Activated effector memory CD4-positive, alpha-beta T cell treated with anti-CD3 and anti-CD28 coated beads, Interleukin-2, amount 50 U/mL, for 16 hours (primary cell): Measurements from ENCODE around the gene FIS1.
"Not testable (repeated sequence)": the region's sequence is repeated elsewhere in the genome, so short reads cannot be mapped to it uniquely, and the experiment has no call there.

Experiments
- DNase-seq: peaks from one replicate; pipeline ENCODE4 v3.0.0-alpha.2; 2020

Gene FIS1

GRCh38 chr7:101201695-101202602 lies 42.9 kb downstream of the FIS1 start:
- DNase-seq, result no peak

DNA sequence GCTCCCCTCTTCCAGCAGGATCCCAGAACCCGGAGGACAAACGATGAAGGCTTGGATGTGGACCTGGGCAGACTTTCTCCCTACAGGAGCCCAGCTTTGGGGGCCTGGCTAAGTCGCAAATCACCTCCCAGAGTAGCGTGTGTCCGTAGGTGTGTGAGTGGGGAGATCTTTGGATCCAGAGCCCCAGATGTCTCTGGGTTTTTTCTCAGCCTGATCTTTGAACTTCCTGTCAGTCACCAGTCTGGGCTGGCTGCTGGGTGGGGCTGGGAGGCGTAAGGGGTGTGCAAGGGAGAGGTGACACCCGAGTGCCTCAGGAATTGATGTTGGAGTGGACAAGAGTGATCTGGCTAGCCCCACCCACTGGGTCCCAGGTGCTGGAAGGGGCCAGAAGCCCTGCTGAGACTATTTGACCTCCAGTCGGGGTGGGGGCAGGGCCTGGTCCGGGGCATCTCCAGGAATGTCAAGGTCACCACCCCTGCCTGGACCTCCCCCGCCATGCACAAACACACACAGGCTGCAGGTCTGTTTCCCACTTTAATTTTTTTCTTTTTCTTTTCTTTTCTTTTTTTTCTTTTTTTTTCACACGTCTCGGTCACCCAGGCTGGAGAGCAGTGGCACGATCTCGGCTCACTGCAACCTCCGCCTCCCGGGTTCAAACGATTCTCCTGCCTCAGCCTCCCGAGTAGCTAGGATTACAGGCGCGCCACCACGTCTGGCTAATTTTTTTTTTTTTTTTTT lies 43.9 kb downstream of the FIS1 start, which contains the start of gene MOGAT3:
Gene MOGAT3 (minus strand): TSS at position 175 of the 738 bp plus-strand sequence. CDS start 182 bp downstream, outside the sequence.
- DNase-seq, result no peak

GRCh38 chr7:101200504-101200861 lies 44.4 kb downstream of the FIS1 start:
- no peak for DNase-seq

GRCh38 chr7:101199522-101199921 lies 45.4 kb downstream of the FIS1 start:
- DNase-seq, result not testable (repeated sequence)

DNA sequence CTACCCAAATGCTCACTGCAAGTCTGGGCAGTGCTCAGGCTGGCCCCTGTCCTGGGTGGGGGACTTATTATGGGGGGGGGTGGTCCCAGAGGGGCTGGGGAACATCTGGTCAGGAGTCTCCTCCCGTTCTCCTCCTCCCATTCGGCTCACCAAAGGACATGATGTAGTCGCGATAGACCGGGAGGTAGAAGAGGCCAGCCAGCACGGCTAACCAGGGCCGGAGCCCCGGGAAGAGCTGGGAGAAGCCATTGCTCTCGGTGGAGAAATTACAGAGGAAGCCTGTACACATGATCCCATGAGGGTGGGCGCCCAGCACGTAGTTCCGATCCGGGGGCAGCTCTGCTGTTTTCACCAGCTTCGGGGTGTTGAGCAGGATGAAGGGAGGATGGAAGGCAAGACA lies 46.4 kb downstream of the FIS1 start:
- no peak for DNase-seq

DNA sequence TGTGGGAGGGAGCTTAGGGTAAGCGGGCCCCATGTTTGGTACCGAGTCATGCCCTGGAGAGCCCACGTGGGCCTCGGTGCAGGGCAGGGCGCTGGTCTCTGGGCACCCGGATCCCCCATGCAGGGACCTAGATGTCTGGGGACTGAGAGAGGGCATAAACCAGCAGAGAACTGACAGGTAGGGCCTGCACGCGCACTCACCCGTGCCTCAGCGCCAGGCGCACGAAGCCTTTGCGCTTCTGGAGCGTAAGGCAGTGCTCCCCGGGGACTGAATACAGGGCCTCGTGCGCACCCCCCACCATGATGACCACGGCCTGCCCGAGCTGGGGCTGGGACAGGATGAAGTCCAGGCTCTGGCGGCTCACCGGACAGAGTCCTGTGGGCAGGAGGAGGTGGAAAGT lies 46.9 kb downstream of the FIS1 start:
- DNase-seq, result no peak

GRCh38 chr7:101195884-101196283 lies 49.0 kb downstream of the FIS1 start:
- no peak for DNase-seq
